GM23338 (cell line): ENCODE results near the gene ALKBH8.

ENCODE experiments used
- CREB1 ChIP-seq: fragments of 250-450 bp; sonication (Bioruptor Pico); IDR thresholded peaks from 2 replicates; pipeline ENCODE4 v1.5.0; 2020; ENCODE audit warnings: low read depth, mild to moderate bottlenecking, moderate library complexity
- ETS1 ChIP-seq: IDR thresholded peaks from 2 replicates; pipeline ENCODE4 v1.6.1; 2016; ENCODE audit warnings: antibody characterized with exemption
- EZH2 ChIP-seq: fragments of 200-600 bp; sonication (generic); IDR thresholded peaks from one replicate; pipeline ENCODE4 v1.8.0; 2017; ENCODE audit warnings: antibody characterized with exemption, mild to moderate bottlenecking, low read depth; ENCODE audit not compliant: unreplicated experiment
- EZH2phosphoT487 ChIP-seq: fragments of 200-600 bp; sonication (generic); IDR thresholded peaks from one replicate; pipeline ENCODE4 v1.8.1; 2018; ENCODE audit warnings: antibody characterized with exemption; ENCODE audit not compliant: unreplicated experiment
- JUNB ChIP-seq: IDR thresholded peaks from one replicate; pipeline ENCODE4 v1.6.1; 2016; ENCODE audit warnings: antibody characterized with exemption; ENCODE audit not compliant: unreplicated experiment
- NANOG ChIP-seq: IDR thresholded peaks from 2 replicates; pipeline ENCODE4 v1.6.1; 2016; ENCODE audit warnings: antibody characterized with exemption, borderline replicate concordance
- POLR2AphosphoS5 ChIP-seq: IDR thresholded peaks from 2 replicates; pipeline ENCODE4 v1.6.1; 2016; ENCODE audit warnings: antibody characterized with exemption, low read depth
- REST ChIP-seq: IDR thresholded peaks from one replicate; pipeline ENCODE4 v1.6.1; 2018; ENCODE audit warnings: antibody characterized with exemption; ENCODE audit not compliant: unreplicated experiment
- ZNF114 ChIP-seq: fragments of 250-450 bp; sonication (Bioruptor Pico); IDR thresholded peaks from 2 replicates; pipeline ENCODE4 v1.5.0; 2020; ENCODE audit warnings: mild to moderate bottlenecking, moderate library complexity
- ZNF331 ChIP-seq: fragments of 250-450 bp; sonication (Bioruptor Pico); IDR thresholded peaks from 2 replicates; pipeline ENCODE4 v1.5.0; 2020; ENCODE audit warnings: low read depth, mild to moderate bottlenecking, moderate library complexity
- ZNF462 ChIP-seq: fragments of 250-450 bp; sonication (Bioruptor Pico); IDR thresholded peaks from 2 replicates; pipeline ENCODE4 v1.5.0; 2020; ENCODE audit warnings: mild to moderate bottlenecking, moderate library complexity
- TF ChIP-seq, protein P1 (sequence below), 2 experiments: fragments of 200-600 bp in 1 of 2; sonication (generic) in 1 of 2; conservative IDR thresholded peaks; 2 replicates each; pipeline versions ENCODE4 v1.5.1 to v1.6.1; 2016 to 2017; ENCODE audit warnings: antibody characterized with exemption in 2 of 2, low read depth in 2 of 2, mild to moderate bottlenecking in 2 of 2, moderate library complexity in 1 of 2

- TF ChIP-seq, protein P1, sequence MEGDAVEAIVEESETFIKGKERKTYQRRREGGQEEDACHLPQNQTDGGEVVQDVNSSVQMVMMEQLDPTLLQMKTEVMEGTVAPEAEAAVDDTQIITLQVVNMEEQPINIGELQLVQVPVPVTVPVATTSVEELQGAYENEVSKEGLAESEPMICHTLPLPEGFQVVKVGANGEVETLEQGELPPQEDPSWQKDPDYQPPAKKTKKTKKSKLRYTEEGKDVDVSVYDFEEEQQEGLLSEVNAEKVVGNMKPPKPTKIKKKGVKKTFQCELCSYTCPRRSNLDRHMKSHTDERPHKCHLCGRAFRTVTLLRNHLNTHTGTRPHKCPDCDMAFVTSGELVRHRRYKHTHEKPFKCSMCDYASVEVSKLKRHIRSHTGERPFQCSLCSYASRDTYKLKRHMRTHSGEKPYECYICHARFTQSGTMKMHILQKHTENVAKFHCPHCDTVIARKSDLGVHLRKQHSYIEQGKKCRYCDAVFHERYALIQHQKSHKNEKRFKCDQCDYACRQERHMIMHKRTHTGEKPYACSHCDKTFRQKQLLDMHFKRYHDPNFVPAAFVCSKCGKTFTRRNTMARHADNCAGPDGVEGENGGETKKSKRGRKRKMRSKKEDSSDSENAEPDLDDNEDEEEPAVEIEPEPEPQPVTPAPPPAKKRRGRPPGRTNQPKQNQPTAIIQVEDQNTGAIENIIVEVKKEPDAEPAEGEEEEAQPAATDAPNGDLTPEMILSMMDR (conservative IDR thresholded peaks at IDR 0.05; ENCODE audit: low read depth in 2 of 2) = no peak
- TF ChIP-seq POLR2AphosphoS5 = no peak
- no peak for TF ChIP-seq EZH2
- no peak for TF ChIP-seq CREB1 (CRISPR knock-in tag)
- no peak for TF ChIP-seq JUNB
- TF ChIP-seq EZH2phosphoT487 = no peak
- no peak for TF ChIP-seq ZNF114 (CRISPR knock-in tag)
- no peak for TF ChIP-seq REST
- no peak for TF ChIP-seq ETS1
- TF ChIP-seq NANOG = no peak
- TF ChIP-seq ZNF462 (CRISPR knock-in tag) = no peak
- TF ChIP-seq ZNF331 (CRISPR knock-in tag) = no peak
Measured at GRCh38 chr11:107594736-107595135, 29.2 kb upstream of the ALKBH8 start.
